Loucy (cell line): ENCODE measurements around the gene TP73.

ENCODE experiments used
- CTCF ChIP-seq: fragments of 200-600 bp; sonication (generic); conservative IDR thresholded peaks from 2 replicates; pipeline ENCODE4 v1.5.1; 2014; ENCODE audit warnings: mild to moderate bottlenecking, antibody characterized with exemption, low read length
- EZH2phosphoT487 ChIP-seq: fragments of 200-600 bp; IDR thresholded peaks from 2 replicates; pipeline ENCODE4 v1.6.1; 2018; ENCODE audit warnings: antibody characterized with exemption, mild to moderate bottlenecking, moderate library complexity, borderline replicate concordance

DNA sequence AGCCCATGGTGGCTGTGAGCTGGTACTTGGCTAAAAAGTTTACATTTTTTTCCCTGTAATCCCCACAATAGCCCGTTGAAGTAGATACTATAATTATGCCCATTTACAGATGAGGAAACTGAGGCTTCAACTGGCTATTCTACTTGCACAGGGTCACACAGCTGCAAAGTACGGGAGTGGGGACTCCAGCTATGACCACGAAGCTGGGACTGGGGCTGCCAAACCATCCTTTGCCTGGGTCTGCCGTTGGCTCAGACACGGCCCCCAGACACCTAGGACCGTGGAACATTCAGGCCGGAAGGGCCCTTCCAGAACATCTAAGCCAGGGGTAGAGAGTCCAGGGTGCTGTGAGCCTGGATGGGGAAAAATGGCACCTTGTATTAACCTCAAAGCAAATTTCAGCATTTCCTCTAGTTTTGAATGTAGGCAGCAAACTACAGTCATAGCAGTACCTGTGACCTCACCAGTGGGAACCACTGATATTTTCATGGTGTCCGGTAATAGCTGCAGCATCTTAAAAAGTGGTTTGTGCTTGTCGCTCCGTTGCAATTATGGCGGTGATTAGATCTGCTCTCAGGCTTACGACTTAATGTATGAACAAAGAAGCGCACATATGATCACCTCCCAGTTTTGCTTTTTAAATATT lies 4.3 kb downstream of the TP73 start:
- TF ChIP-seq CTCF (no peak), EZH2phosphoT487 (no peak)
